ENCODE results near the gene SLC9A7. TPM values are rescaled to one million over a fixed set of nuclear protein-coding genes. Genes with fewer than 3 reads are reported as not detected.

The SLC9A7 gene
- total and polyA plus RNA-seq, 7 experiments from 2014 or later, result 1.3 to 11.3 (median 3.2) TPM

DNA sequence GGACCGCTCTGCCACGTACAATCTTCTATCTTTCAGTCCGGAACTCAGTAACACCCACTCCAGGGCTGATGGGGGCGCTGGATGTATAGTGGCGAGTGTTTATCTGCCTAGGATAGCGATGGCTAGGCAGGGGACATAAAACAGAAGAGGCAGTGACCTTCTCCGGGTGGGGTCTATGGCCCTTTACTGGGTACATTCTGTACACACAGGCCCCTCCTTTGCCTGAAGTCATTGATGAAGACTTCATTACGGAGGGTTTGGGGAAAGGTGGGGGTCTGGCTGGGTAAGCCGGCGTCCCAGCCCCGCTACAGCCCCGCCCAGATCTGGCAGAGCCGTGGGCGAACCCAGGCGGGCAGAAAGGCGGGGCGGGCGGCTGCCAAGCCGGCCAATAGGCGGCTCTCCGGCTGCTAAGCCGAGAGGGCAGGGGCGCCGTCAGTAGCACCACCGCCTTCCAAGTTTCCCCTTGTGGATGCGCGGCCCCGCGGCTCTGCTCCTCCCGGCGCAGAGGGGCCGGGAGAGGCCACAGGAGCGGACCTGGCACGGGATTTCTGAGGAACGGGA, 185.5 kb downstream of the SLC9A7 start, which contains the start of gene CHST7:
TSS of gene CHST7 (plus strand) at position 435 of the 561 bp plus-strand sequence. CDS start 167 bp downstream, outside the sequence.
- Mint-ChIP-seq H3K4me3 (peak within 1 kb of the TSS; percentile 51 to 84 (median 74)), H3K9me3 (no peaks in the 10 kb centered on the region), H3K27me3 (no peaks in the 10 kb centered on the region), H3K36me3 (peaks cover 0 to 15% (median 0%) of the 10 kb centered on the region in 5 donors), H3K4me1 (peaks cover 16 to 41% (median 35%) of the 10 kb centered on the region in 7 donors), H3K27ac (peak within 1 kb of the TSS in 7 of 9 donors; percentile 17 to 81 (median 72))
- peak within 1 kb of the TSS; percentile 57 for H3K27ac ChIP-seq (ENCODE audit: low read depth, low read length)
- H3K9me3 ChIP-seq (ENCODE audit: control insufficient read depth in 2 of 3, low read length in 3 of 3), result no peaks in the 10 kb centered on the region
- H3K27me3 ChIP-seq (ENCODE audit: control insufficient read depth in 2 of 2, insufficient read depth in 2 of 2, low read length in 2 of 2), result no peaks in the 10 kb centered on the region
- POLR2A ChIA-PET, result interaction anchor here (0.9 to 1.7 kb wide), 2 partner anchors 13 to 14 kb away, joined by 3 to 6 read pairs; no protein-coding TSS in a partner anchor
- ATAC-seq, result peak; percentile 69
- peak in 8 of 9 donors; percentile 15 to 60 (median 25) for DNase-seq
- H3K4me3 ChIP-seq (ENCODE audit: low read length), result peak within 1 kb of the TSS; percentile 61
- peaks cover 3 to 17% of the 10 kb centered on the region in 2 donors for H3K4me1 ChIP-seq (ENCODE audit: control insufficient read depth in 2 of 2, insufficient read depth in 2 of 2, low read length in 2 of 2)
- H3K36me3 ChIP-seq (ENCODE audit: control insufficient read depth in 2 of 3, insufficient read depth in 3 of 3, low read length in 3 of 3), result no peaks in the 10 kb centered on the region
- CTCF ChIA-PET, result interaction anchor here (1.0 kb wide), 3 partner anchors 37 to 69 kb away, joined by 3 to 7 read pairs (median 3); no protein-coding TSS in a partner anchor
- intact Hi-C loops (cut with micrococcal nuclease), result loop anchor here (1.0 to 5.0 kb wide), 6 partner anchors 28 to 1701 kb away; partner anchors contain the start of genes ZNF674 (in 2 of the 2), KDM6A (in 1 of the 2) and RP2 (in 1 of the 2)

DNA sequence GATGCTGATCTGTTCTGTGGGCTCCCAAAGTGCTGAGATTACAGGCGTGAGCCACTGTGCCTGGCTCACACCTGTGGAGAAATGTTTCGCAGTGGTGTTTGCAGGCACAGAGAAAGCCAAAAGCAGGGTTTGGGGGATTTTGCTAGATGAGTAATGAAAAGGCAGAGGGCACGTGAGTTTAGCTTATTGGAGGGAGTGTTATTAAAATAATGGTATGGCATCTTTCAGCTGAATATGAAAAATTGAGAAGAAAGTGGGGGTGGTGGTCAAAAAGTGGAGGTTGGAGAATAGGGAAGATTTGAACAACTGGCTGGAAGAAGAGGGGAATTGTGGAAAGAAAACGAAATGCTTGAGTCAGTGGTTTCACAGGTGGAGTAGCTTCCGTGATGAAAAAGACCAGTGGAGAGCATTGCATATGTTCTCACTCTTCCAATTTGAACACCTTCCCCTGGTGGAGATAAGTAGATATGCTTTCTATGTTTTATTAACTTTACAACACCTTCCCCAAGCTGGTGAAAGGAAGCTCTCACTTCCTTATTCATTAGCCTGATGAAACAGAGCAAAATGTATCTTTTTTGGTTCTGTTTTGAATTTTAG, 186.5 kb downstream of the SLC9A7 start:
- peaks cover 14 to 37% (median 26%) of the 10 kb centered on the region in 7 donors for H3K4me1 Mint-ChIP-seq
- H3K9me3 Mint-ChIP-seq, result no peaks in the 10 kb centered on the region
- peak; percentile 36 for ATAC-seq
- H3K4me3 Mint-ChIP-seq, result peak overlapping the region; percentile 2 to 83 (median 72)
- no peaks in the 10 kb centered on the region for H3K36me3 ChIP-seq (ENCODE audit: control insufficient read depth in 2 of 3, insufficient read depth in 3 of 3, low read length in 3 of 3)
- no peaks in the 10 kb centered on the region for H3K9me3 ChIP-seq (ENCODE audit: control insufficient read depth in 2 of 3, low read length in 3 of 3)
- ChIA-PET POLR2A (interaction anchor here (0.9 to 1.2 kb wide), 2 partner anchors 14 to 16 kb away, joined by 3 to 8 read pairs; no protein-coding TSS in a partner anchor), CTCF (interaction anchor here (1.0 kb wide), 2 partner anchors 38 to 70 kb away, joined by 3 to 7 read pairs; no protein-coding TSS in a partner anchor)
- peak in 4 of 9 donors; percentile 14 to 25 (median 23) for DNase-seq
- intact Hi-C loops (cut with micrococcal nuclease), result loop anchor here (1.0 to 5.0 kb wide), 5 partner anchors 39 to 1700 kb away; partner anchors contain the start of genes KDM6A (in 1 of the 2) and RP2 (in 1 of the 2)
- H3K27me3 ChIP-seq (ENCODE audit: control insufficient read depth in 2 of 2, insufficient read depth in 2 of 2, low read length in 2 of 2), result no peaks in the 10 kb centered on the region
- no peak overlapping the region for H3K27ac ChIP-seq (ENCODE audit: low read depth, low read length)
- H3K36me3 Mint-ChIP-seq, result peaks cover 0 to 9% (median 0%) of the 10 kb centered on the region in 5 donors
- peak overlapping the region in 6 of 9 donors; percentile 17 to 81 (median 74) for H3K27ac Mint-ChIP-seq
- no peaks in the 10 kb centered on the region for H3K27me3 Mint-ChIP-seq
- H3K4me1 ChIP-seq (ENCODE audit: control insufficient read depth in 2 of 2, insufficient read depth in 2 of 2, low read length in 2 of 2), result peaks cover 3 to 17% of the 10 kb centered on the region in 2 donors
- peak overlapping the region; percentile 61 for H3K4me3 ChIP-seq (ENCODE audit: low read length)

DNA sequence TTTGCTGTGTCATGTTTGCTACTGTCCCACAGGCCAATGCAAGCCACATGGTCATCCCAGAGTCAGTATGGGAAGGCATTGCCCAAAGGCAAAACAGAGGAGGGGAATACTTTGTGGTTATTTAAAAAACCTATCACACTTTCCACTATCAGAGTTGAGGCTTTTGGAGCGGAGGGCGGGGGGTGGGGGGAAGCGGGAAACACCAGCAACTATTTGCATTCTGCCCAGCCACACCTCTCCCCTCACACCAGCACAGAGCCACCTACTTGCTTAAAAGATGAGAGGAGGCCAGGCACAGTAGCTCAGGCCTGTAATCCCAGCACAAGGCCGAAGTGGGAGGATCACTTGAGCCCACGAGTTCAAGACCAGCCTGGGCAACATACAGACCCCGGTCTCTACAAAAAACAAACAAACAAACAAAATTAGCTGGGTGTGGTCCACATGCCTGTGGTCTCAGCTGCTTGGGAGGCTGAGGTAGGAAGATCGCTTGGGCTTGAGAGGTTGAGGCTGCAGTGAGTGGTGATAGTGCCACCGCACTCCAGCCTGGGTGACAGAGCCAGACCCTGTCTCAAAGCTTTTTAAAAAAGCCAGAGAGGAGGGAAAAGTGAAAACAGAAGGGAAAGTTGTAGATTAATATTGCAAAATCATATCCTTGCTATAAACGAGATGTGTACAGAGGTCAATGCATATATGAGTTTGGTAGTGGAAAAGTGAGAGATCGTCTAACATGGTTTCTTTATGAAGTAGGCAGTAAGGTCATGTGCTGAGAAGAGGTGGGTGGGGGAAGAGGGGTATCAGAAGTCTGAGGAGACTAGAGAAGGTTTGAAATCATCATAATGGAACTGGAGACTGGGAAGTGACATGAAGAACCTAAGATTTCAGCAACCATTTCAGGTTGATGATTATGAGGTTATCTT, 187.2 kb downstream of the SLC9A7 start:
- no peak overlapping the region for H3K4me3 ChIP-seq (ENCODE audit: low read length)
- no peak overlapping the region for H3K27ac ChIP-seq (ENCODE audit: low read depth, low read length)
- H3K4me3 Mint-ChIP-seq, result peak overlapping the region in 6 of 10 donors; percentile 51 to 83 (median 74)

DNA sequence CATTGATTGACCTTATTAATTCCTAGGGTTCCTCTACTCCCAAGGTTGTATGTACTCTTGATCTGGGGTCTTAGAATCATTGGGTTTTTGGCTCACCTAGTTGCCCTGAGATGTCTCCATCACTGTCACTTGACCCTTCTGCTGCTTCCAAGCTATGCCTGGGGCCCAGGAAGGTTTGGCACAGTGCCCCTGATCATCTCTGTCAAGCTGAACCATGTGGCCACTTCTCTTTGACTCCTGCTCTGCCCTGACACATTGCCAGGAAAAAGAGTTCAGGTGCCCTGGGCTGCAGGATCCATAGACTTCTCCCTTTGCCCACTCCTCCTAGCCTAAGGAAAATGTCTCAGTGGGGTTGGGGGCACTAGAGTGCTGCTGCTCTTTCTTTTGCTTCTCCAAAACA, 189.3 kb downstream of the SLC9A7 start:
- Mint-ChIP-seq H3K4me3 (no peak overlapping the region), H3K27me3 (no peaks in the 10 kb centered on the region), H3K36me3 (no peaks in the 10 kb centered on the region), H3K9me3 (no peaks in the 10 kb centered on the region), H3K4me1 (peaks cover 2 to 17% (median 14%) of the 10 kb centered on the region in 7 donors), H3K27ac (no peak overlapping the region)
- H3K27ac ChIP-seq (ENCODE audit: low read depth, low read length), result no peak overlapping the region
- no peak for ATAC-seq
- intact Hi-C loops (cut with micrococcal nuclease), result loop anchor here in 1 of 2 donors (5.0 kb wide), 2 partner anchors 118 to 1697 kb away; partner anchors contain the start of gene KDM6A
- ChIA-PET CTCF (no interaction called here), POLR2A (interaction anchor here (0.6 kb wide), 1 partner anchor 81 kb away, joined by 3 read pairs; no protein-coding TSS in a partner anchor)
- DNase-seq, result no peak
- H3K9me3 ChIP-seq (ENCODE audit: control insufficient read depth in 2 of 3, low read length in 3 of 3), result no peaks in the 10 kb centered on the region
- H3K4me3 ChIP-seq (ENCODE audit: low read length), result no peak overlapping the region
- H3K36me3 ChIP-seq (ENCODE audit: control insufficient read depth in 2 of 3, insufficient read depth in 3 of 3, low read length in 3 of 3), result no peaks in the 10 kb centered on the region
- H3K27me3 ChIP-seq (ENCODE audit: control insufficient read depth in 2 of 2, insufficient read depth in 2 of 2, low read length in 2 of 2), result no peaks in the 10 kb centered on the region
- H3K4me1 ChIP-seq (ENCODE audit: control insufficient read depth in 2 of 2, insufficient read depth in 2 of 2, low read length in 2 of 2), result peaks cover 0 to 3% of the 10 kb centered on the region in 2 donors

More for the DNA sequence above, 187.2 kb downstream of the SLC9A7 start:
- H3K36me3 Mint-ChIP-seq, result peaks cover 0 to 5% (median 0%) of the 10 kb centered on the region in 5 donors
- no peaks in the 10 kb centered on the region for H3K9me3 Mint-ChIP-seq
- Histone ChIP-seq H3K36me3 (ENCODE audit: control insufficient read depth in 2 of 3, insufficient read depth in 3 of 3, low read length in 3 of 3) (no peaks in the 10 kb centered on the region), H3K4me1 (ENCODE audit: control insufficient read depth in 2 of 2, insufficient read depth in 2 of 2, low read length in 2 of 2) (peaks cover 3 to 17% of the 10 kb centered on the region in 2 donors), H3K9me3 (ENCODE audit: control insufficient read depth in 2 of 3, low read length in 3 of 3) (no peaks in the 10 kb centered on the region), H3K27me3 (ENCODE audit: control insufficient read depth in 2 of 2, insufficient read depth in 2 of 2, low read length in 2 of 2) (no peaks in the 10 kb centered on the region)
- H3K27me3 Mint-ChIP-seq, result no peaks in the 10 kb centered on the region
- ChIA-PET POLR2A (interaction anchor here (1.2 kb wide), 1 partner anchor 16 kb away, joined by 8 read pairs; no protein-coding TSS in a partner anchor), CTCF (no interaction called here)
- no peak for ATAC-seq
- peak overlapping the region in 4 of 9 donors; percentile 17 to 72 (median 49) for H3K27ac Mint-ChIP-seq
- intact Hi-C loops (cut with micrococcal nuclease), result loop anchor here (1.0 to 5.0 kb wide), 5 partner anchors 40 to 1699 kb away; partner anchors contain the start of genes KDM6A (in 1 of the 2) and RP2 (in 1 of the 2)
- H3K4me1 Mint-ChIP-seq, result peaks cover 11 to 30% (median 23%) of the 10 kb centered on the region in 7 donors
- DNase-seq, result no peak

DNA sequence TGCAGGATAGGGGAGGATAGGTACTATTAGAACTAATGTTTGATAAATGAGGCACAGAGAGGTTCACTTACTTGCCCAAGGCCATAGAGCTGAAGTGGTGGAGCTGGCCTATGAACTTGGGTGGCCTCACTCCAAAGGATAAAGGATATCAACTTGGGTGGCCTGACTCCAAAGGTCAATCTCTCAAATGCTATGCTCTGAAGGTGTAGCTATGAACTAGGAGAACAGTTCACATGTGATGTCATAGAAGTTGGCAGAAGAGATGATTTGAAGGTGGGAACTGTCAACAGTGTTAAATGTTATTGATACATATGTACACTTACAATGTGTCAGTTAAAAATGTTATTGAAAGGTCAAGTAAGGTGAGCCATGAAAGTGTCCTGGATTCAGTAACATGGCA, 191.5 kb downstream of the SLC9A7 start:
- H3K4me1 Mint-ChIP-seq, result peaks cover 3 to 13% (median 7%) of the 10 kb centered on the region in 7 donors
- H3K9me3 Mint-ChIP-seq, result no peaks in the 10 kb centered on the region
- Histone ChIP-seq H3K4me1 (ENCODE audit: control insufficient read depth in 2 of 2, insufficient read depth in 2 of 2, low read length in 2 of 2) (peaks cover 0 to 3% of the 10 kb centered on the region in 2 donors), H3K9me3 (ENCODE audit: control insufficient read depth in 2 of 3, low read length in 3 of 3) (no peaks in the 10 kb centered on the region), H3K27me3 (ENCODE audit: control insufficient read depth in 2 of 2, insufficient read depth in 2 of 2, low read length in 2 of 2) (no peaks in the 10 kb centered on the region), H3K36me3 (ENCODE audit: control insufficient read depth in 2 of 3, insufficient read depth in 3 of 3, low read length in 3 of 3) (no peaks in the 10 kb centered on the region), H3K27ac (ENCODE audit: low read depth, low read length) (no peak overlapping the region), H3K4me3 (ENCODE audit: low read length) (no peak overlapping the region)
- no peaks in the 10 kb centered on the region for H3K27me3 Mint-ChIP-seq
- ATAC-seq, result no peak
- intact Hi-C loops (cut with micrococcal nuclease), result no loop called here
- peaks cover 0 to 4% (median 2%) of the 10 kb centered on the region in 5 donors for H3K36me3 Mint-ChIP-seq
- DNase-seq, result no peak
- H3K4me3 Mint-ChIP-seq, result no peak overlapping the region
- POLR2A ChIA-PET, result no interaction called here
- peak overlapping the region in 1 of 9 donors; percentile 15 for H3K27ac Mint-ChIP-seq
- CTCF ChIA-PET, result no interaction called here
